K562 (cell line): ENCODE data around the gene SENP3. TPM values are rescaled to one million over a fixed set of nuclear protein-coding genes. Genes with fewer than 3 reads are reported as not detected.

Experiments used
- CHD1 ChIP-seq: fragments of 200-600 bp; sonication (generic); IDR thresholded peaks from one replicate; pipeline ENCODE4 v1.6.1; 2012; ENCODE audit warnings: mild to moderate bottlenecking, moderate library complexity, low read length, inconsistent platforms
- FUS ChIP-seq: fragments of 200-400 bp; formaldehyde crosslinking; optimal IDR thresholded peaks from 2 replicates; pipeline ENCODE3; 2017; ENCODE audit warnings: low read depth, low read length
- GATAD2B ChIP-seq: fragments of 450-650 bp; IDR thresholded peaks from 2 replicates; pipeline ENCODE4 v1.6.1; 2017; ENCODE audit warnings: mild to moderate bottlenecking, borderline replicate concordance
- KAT7 ChIP-seq: sonication (generic); formaldehyde crosslinking; IDR thresholded peaks from 2 replicates; pipeline ENCODE4 v1.8.0; 2022; ENCODE audit warnings: missing genetic modification reagents, mild to moderate bottlenecking, borderline replicate concordance
- KAT8 ChIP-seq: fragments of 450-650 bp; IDR thresholded peaks from 2 replicates; pipeline ENCODE4 v1.6.1; 2016; ENCODE audit warnings: low read depth, mild to moderate bottlenecking
- SAP30 ChIP-seq: fragments of 200-600 bp; sonication (generic); IDR thresholded peaks from 2 replicates; pipeline ENCODE4 v1.6.1; 2012; ENCODE audit warnings: borderline replicate concordance, low read depth, mild to moderate bottlenecking, moderate library complexity, low read length, control low read depth, inconsistent platforms; ENCODE audit not compliant: insufficient read depth, poor library complexity, severe bottlenecking
- TBP ChIP-seq: optimal IDR thresholded peaks from 2 replicates; pipeline ENCODE3; 2011; ENCODE audit warnings: low read depth, low read length, improper control_type of control experiment
- ZBTB7A ChIP-seq: IDR thresholded peaks from 2 replicates; pipeline ENCODE4 v1.6.1; 2011; ENCODE audit warnings: low read depth, mild to moderate bottlenecking, low read length, moderate library complexity, borderline replicate concordance; ENCODE audit not compliant: control insufficient read depth
- ZFX ChIP-seq: sonication (generic); formaldehyde crosslinking; IDR thresholded peaks from 2 replicates; pipeline ENCODE4 v1.8.0; 2022; ENCODE audit warnings: mild to moderate bottlenecking, missing genetic modification reagents, moderate library complexity
- ZNF589 ChIP-seq: fragments of 200-800 bp; sonication (Bioruptor generic); IDR thresholded peaks from 2 replicates; pipeline ENCODE4 v1.6.1; 2016; ENCODE audit warnings: low read depth, missing genetic modification characterization, missing compliant biosample characterization
- ZNF668 ChIP-seq: fragments of 250-450 bp; sonication (Bioruptor Pico); IDR thresholded peaks from 2 replicates; pipeline ENCODE4 v1.8.0; 2022; ENCODE audit warnings: mild to moderate bottlenecking, inconsistent platforms
- ZNF77 ChIP-seq: fragments of 250-450 bp; sonication (Bioruptor Pico); IDR thresholded peaks from 2 replicates; pipeline ENCODE4 v1.5.0; 2020
- polyA plus RNA-seq, 8 experiments: library from polyadenylated mRNA; depleted of rRNA in 4 of 8; stranded (reverse) in 5 of 8; unstranded in 3 of 8; fragments of >200 nt; fragmentation: Nextera tagmentation in 2 of 8; fragmentation: Illumina TruSeq in 1 of 8; extraction: Ambion mirVana in 2 of 8; extraction: Trizol in 1 of 8; gene quantifications; 2 replicates each; pipeline versions ENCODE4 v1.2.1 to v1.2.3, GENCODE V29; 2011 to 2014; ENCODE audit warnings: inconsistent platforms in 1 of 8, missing spikeins in 1 of 8
- total RNA-seq, 7 experiments: library from RNA; depleted of rRNA in 6 of 7; stranded (reverse); fragments of >200 nt in 6 of 7; fragmentation: Illumina TruSeq in 2 of 7; extraction: Trizol in 2 of 7; gene quantifications; 2 replicates each; pipeline versions ENCODE4 v1.2.1 to v1.2.3, GENCODE V29; 2011 to 2021; ENCODE audit warnings: low replicate concordance in 1 of 7
- TF ChIP-seq, protein P1 (sequence below): sonication (generic); formaldehyde crosslinking; IDR thresholded peaks from 2 replicates; pipeline ENCODE4 v1.8.0; 2022; ENCODE audit warnings: mild to moderate bottlenecking, missing genetic modification reagents
- TF ChIP-seq, protein P2 (sequence below): fragments of 250-450 bp; sonication (Bioruptor Pico); IDR thresholded peaks from 2 replicates; pipeline ENCODE4 v1.5.0; 2020; ENCODE audit warnings: mild to moderate bottlenecking
- TF ChIP-seq, protein P3 (sequence below): sonication (generic); formaldehyde crosslinking; IDR thresholded peaks from 2 replicates; pipeline ENCODE4 v1.8.1; 2022; ENCODE audit warnings: missing genetic modification reagents
- TF ChIP-seq, protein P4 (sequence below): sonication (generic); formaldehyde crosslinking; IDR thresholded peaks from 2 replicates; pipeline ENCODE4 v1.9.0; 2022; ENCODE audit warnings: mild to moderate bottlenecking, missing genetic modification reagents
- TF ChIP-seq, protein P5 (sequence below): fragments of 250-450 bp; sonication (Bioruptor Pico); IDR thresholded peaks from 2 replicates; pipeline ENCODE4 v1.8.0; 2022; ENCODE audit warnings: moderate library complexity, mild to moderate bottlenecking, inconsistent platforms
- TF ChIP-seq, protein P6 (sequence below): fragments of 150-350 bp; IDR thresholded peaks from 2 replicates; pipeline ENCODE4 v1.6.1; 2014; ENCODE audit warnings: low read depth, mild to moderate bottlenecking, low read length, borderline replicate concordance

SENP3 gene
- total and polyA plus RNA-seq, 9 of the 15 experiments (the other 6 are each of a cell fraction or from before 2014, with no cell fraction given), result 0.63 to 102 (median 78.8) TPM

DNA sequence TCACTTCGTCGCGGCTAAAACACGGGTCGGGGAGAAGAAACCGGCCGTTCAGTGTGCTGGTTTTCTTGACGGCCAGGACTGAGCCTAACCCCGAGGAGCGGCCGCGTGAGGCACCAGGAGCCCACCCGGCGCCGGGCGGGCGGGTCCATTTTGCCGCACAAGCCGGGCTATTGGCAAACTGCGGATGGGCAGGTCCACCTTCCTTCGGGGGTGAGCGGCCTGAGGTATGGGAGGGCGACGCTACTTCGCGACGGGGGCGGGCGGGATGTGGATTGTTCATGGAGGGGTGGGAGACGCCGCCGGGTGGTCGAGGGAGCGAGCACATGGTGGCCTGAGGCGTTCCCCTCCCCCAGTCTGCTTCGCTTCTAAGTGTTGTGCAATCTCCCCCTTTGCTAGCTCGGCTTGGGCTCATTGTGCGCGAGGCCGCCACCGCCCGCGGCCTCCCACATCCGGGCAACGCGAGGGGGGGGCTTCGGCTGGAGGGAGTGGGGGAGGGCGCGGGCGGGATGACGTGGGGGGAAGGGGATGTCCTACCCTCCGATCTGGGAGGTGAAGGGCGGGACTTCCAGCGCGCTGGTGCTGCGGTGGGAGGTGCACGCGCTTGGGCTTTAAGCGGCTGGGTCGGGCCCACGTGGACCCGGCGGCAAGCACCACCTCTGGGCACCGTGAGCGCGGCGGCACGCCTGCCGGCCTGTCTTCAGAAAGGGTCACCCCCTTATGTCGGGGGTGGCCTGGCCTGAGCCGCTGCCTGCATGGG is 11.8 kb downstream of the SENP3 start (continued):
- TF ChIP-seq, protein P1, sequence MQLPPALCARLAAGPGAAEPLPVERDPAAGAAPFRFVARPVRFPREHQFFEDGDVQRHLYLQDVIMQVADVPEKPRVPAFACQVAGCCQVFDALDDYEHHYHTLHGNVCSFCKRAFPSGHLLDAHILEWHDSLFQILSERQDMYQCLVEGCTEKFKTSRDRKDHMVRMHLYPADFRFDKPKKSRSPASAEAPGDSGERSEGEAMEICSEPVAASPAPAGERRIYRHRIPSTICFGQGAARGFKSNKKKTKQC (CRISPR knock-in tag), result peak; percentile 30; the same call in 1 of the 2 replicates
- TF ChIP-seq KAT8 (no peak), ZNF77 (CRISPR knock-in tag) (no peak), ZNF589 (CRISPR knock-in tag) (no peak), ZFX (CRISPR knock-in tag) (no peak), FUS (peak; percentile 87), CHD1 (peak; percentile 78), ZBTB7A (peak; percentile 47), SAP30 (peak; percentile 92), GATAD2B (no peak), ZNF668 (no peak), KAT7 (no peak; the same call in 1 of the 2 replicates), TBP (no peak)
- TF ChIP-seq, protein P2, sequence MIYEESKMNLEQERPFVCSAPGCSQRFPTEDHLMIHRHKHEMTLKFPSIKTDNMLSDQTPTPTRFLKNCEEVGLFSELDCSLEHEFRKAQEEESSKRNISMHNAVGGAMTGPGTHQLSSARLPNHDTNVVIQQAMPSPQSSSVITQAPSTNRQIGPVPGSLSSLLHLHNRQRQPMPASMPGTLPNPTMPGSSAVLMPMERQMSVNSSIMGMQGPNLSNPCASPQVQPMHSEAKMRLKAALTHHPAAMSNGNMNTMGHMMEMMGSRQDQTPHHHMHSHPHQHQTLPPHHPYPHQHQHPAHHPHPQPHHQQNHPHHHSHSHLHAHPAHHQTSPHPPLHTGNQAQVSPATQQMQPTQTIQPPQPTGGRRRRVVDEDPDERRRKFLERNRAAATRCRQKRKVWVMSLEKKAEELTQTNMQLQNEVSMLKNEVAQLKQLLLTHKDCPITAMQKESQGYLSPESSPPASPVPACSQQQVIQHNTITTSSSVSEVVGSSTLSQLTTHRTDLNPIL (CRISPR knock-in tag), result no peak
- TF ChIP-seq, protein P3, sequence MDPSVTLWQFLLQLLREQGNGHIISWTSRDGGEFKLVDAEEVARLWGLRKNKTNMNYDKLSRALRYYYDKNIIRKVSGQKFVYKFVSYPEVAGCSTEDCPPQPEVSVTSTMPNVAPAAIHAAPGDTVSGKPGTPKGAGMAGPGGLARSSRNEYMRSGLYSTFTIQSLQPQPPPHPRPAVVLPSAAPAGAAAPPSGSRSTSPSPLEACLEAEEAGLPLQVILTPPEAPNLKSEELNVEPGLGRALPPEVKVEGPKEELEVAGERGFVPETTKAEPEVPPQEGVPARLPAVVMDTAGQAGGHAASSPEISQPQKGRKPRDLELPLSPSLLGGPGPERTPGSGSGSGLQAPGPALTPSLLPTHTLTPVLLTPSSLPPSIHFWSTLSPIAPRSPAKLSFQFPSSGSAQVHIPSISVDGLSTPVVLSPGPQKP, result no peak
- TF ChIP-seq, protein P4, sequence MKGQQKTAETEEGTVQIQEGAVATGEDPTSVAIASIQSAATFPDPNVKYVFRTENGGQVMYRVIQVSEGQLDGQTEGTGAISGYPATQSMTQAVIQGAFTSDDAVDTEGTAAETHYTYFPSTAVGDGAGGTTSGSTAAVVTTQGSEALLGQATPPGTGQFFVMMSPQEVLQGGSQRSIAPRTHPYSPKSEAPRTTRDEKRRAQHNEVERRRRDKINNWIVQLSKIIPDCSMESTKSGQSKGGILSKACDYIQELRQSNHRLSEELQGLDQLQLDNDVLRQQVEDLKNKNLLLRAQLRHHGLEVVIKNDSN (CRISPR knock-in tag), result peak; percentile 47; the same call in 1 of the 2 replicates
- TF ChIP-seq, protein P5, sequence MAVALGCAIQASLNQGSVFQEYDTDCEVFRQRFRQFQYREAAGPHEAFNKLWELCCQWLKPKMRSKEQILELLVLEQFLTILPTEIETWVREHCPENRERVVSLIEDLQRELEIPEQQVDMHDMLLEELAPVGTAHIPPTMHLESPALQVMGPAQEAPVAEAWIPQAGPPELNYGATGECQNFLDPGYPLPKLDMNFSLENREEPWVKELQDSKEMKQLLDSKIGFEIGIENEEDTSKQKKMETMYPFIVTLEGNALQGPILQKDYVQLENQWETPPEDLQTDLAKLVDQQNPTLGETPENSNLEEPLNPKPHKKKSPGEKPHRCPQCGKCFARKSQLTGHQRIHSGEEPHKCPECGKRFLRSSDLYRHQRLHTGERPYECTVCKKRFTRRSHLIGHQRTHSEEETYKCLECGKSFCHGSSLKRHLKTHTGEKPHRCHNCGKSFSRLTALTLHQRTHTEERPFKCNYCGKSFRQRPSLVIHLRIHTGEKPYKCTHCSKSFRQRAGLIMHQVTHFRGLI (CRISPR knock-in tag), result no peak
- TF ChIP-seq, protein P6, sequence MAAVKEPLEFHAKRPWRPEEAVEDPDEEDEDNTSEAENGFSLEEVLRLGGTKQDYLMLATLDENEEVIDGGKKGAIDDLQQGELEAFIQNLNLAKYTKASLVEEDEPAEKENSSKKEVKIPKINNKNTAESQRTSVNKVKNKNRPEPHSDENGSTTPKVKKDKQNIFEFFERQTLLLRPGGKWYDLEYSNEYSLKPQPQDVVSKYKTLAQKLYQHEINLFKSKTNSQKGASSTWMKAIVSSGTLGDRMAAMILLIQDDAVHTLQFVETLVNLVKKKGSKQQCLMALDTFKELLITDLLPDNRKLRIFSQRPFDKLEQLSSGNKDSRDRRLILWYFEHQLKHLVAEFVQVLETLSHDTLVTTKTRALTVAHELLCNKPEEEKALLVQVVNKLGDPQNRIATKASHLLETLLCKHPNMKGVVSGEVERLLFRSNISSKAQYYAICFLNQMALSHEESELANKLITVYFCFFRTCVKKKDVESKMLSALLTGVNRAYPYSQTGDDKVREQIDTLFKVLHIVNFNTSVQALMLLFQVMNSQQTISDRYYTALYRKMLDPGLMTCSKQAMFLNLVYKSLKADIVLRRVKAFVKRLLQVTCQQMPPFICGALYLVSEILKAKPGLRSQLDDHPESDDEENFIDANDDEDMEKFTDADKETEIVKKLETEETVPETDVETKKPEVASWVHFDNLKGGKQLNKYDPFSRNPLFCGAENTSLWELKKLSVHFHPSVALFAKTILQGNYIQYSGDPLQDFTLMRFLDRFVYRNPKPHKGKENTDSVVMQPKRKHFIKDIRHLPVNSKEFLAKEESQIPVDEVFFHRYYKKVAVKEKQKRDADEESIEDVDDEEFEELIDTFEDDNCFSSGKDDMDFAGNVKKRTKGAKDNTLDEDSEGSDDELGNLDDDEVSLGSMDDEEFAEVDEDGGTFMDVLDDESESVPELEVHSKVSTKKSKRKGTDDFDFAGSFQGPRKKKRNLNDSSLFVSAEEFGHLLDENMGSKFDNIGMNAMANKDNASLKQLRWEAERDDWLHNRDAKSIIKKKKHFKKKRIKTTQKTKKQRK, result no peak
